GM18517 (cell line): ENCODE data around the gene SOX8.
"Not testable (repeated sequence)": the region's sequence is repeated elsewhere in the genome, so short reads cannot be mapped to it uniquely, and the experiment has no call there.

Experiments
- ATAC-seq: cut with Tn5 transposase; IDR thresholded peaks from one replicate; pipeline ENCODE4 v1.9.1; 2021; ENCODE audit warnings: mild to moderate bottlenecking, moderate library complexity; ENCODE audit not compliant: unreplicated experiment

The SOX8 gene

GRCh38 chr16:1021553-1022160 is 40.1 kb downstream of the SOX8 start:
- no peak for ATAC-seq

- no peak for ATAC-seq
These were observed 40.9 kb downstream of the SOX8 start for GRCh38 chr16:1022466-1022865.

DNA sequence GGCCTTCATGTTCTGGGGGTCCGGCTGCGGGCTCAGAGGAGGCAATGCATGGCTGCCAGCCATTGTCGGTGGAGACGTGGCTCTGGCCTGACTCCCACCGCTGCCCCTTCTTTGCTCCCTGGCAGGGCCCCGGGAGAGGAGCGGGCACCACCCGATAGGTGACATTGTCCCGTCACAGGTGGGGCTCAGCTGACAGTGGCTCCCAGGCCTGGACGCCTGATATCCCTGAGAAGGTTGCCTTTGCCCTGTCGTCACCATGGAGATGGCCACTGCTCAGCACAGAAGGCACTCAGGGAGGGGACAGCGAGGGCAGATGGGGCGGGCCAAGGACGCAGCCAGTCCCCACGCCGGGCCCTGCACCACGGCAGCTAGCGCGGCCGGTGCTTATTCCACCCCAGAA is 42.6 kb downstream of the SOX8 start:
- ATAC-seq, result no peak

DNA sequence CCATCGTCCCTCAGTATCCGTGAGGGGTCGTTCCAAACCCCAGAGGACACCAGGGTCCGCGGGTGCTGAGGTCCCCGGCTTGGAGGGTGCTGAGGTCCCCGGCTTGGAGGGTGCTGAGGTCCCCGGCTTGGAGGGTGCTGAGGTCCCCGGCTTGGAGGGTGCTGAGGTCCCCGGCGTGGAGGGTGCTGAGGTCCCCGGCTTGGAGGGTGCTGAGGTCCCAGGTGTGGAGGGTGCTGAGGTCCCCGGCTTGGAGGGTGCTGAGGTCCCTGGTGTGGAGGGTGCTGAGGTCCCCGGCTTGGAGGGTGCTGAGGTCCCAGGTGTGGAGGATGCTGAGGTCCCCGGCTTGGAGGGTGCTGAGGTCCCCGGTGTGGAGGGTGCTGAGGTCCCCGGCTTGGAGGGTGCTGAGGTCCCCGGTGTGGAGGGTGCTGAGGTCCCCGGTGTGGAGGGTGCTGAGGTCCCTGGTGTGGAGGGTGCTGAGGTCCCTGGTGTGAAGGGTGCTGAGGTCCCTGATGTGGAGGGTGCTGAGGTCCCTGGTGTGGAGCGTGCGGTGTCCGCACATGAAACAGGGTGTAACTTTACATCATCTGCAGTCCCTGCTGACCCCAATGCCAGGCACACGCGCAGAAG is 43.7 kb downstream of the SOX8 start:
- not testable (repeated sequence) for ATAC-seq

DNA sequence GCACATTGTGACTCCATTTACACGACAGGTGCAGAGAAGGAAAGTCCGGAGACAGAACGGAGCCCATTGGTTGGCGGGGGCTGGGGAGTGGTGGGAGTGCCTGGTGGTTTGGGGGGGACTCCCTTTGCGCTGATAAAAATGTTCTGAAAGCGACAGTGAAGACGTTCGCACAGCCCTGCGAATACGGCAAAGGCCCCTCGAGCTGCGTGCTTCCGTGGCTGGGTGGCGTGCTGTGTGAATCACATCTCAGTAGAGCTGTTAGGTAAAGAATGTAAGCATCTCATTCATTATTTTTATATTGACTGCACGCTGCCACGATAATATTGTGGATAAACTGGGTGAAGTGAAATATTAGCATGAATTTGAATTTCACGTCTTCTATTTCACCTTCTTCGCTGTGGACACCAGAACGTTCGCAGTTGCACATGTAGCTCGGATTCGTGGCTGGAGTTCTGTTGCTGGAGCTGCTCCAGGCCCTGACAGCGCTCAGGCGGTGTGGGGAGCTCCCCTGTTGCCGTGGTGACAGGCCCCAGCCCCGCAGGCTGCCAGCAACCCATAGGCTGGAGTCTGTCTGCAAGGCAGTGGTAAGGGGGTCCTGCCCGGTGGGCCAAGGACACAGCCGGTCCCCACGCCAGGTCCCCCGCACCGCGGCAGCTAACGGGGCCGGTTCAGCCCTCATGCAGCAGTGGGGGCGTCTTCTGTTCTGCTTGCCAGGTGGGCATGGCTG is 44.6 kb downstream of the SOX8 start:
- no peak for ATAC-seq

- no peak for ATAC-seq
These were observed 45.4 kb downstream of the SOX8 start for GRCh38 chr16:1026784-1027500.

DNA sequence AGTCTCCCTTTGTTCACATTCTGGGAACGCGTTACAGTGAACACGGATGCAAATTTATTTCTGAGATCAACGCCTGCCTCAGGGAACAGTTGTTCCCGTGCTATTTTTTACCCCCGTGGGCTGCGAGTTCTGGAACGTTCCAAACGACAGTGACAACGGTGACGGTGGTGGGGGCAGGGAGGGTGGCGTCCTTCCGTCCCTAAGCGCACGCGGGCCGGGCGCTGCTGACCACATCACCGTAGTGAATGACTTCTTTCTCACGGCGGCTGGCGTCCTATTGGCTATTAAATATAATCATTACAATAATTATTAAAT is 45.9 kb downstream of the SOX8 start:
- ATAC-seq, result no peak

GRCh38 chr16:1028056-1028455 is 46.5 kb downstream of the SOX8 start:
- ATAC-seq, result no peak

GRCh38 chr16:1028524-1029258 is 47.1 kb downstream of the SOX8 start:
- ATAC-seq, result no peak

DNA sequence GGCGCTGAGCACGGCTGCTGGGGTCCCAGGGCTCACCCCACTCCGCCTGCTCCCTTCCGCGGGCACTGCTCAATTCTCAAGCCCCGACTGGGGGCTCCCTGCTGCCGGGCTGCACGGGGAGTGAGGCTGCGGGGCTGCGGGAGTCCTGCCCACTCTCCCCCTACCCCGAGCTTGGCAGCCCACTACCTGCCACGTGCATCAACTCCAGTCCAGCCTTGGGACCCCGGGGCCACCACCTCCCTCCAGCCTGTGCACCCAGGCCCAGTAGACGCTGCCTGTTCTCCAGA is 47.6 kb downstream of the SOX8 start:
- no peak for ATAC-seq

- no peak for ATAC-seq
These were observed 48.9 kb downstream of the SOX8 start for GRCh38 chr16:1030473-1030901.

GRCh38 chr16:1031666-1032065 is 50.1 kb downstream of the SOX8 start:
- ATAC-seq, result no peak

GRCh38 chr16:1032607-1033006 is 51.0 kb downstream of the SOX8 start:
- ATAC-seq, result no peak

- ATAC-seq, result no peak
These were observed 51.6 kb downstream of the SOX8 start for GRCh38 chr16:1033128-1033679.

GRCh38 chr16:1034230-1035065 is 52.9 kb downstream of the SOX8 start:
- ATAC-seq, result no peak

GRCh38 chr16:1035066-1035415 is 53.5 kb downstream of the SOX8 start:
- ATAC-seq, result no peak

GRCh38 chr16:1036166-1036565 is 54.6 kb downstream of the SOX8 start:
- no peak for ATAC-seq
